HG02571 (cell line): ENCODE data around the gene RNASE3.
"Not testable (repeated sequence)": the region's sequence is repeated elsewhere in the genome, so short reads cannot be mapped to it uniquely, and the experiment has no call there.

ENCODE experiments used
- ATAC-seq: cut with Tn5 transposase; IDR thresholded peaks from one replicate; pipeline ENCODE4 v1.9.1; 2021; ENCODE audit warnings: mild to moderate bottlenecking, moderate library complexity; ENCODE audit not compliant: unreplicated experiment

Gene RNASE3

DNA sequence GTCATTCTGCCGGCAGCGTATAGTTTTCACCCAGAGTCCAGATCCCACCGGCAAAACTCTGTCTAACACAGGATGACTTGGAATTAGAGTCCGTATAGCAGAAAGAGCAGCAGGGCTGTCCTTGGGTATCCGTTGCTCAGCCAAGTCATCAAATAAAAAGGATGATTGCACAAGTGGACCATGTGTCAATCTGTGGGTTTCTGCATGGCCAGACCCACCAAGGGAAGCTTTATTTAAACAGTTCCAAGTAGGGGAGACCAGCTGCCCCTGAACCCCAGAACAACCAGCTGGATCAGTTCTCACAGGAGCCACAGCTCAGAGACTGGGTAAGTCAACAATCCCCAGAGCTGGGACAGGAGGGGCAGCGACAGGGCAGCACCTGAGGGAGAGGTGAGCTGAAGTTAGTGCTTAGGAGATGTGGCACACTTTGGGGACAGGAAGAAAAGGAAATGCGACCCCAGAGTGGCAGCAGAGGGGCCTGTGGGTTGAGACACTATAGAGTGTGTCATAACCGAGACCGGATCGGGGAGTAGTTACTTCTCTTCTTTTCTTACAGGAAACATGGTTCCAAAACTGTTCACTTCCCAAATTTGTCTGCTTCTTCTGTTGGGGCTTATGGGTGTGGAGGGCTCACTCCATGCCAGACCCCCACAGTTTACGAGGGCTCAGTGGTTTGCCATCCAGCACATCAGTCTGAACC lies at the start of gene RNASE3:
TSS of gene RNASE3 (plus strand) at position 260 of the 700 bp plus-strand sequence. CDS start at position 562, 302 bp downstream.
- ATAC-seq, result not testable (repeated sequence)

- no peak for ATAC-seq
Observed at GRCh38 chr14:20846560-20846959, 44.6 kb upstream of the RNASE3 start.

DNA sequence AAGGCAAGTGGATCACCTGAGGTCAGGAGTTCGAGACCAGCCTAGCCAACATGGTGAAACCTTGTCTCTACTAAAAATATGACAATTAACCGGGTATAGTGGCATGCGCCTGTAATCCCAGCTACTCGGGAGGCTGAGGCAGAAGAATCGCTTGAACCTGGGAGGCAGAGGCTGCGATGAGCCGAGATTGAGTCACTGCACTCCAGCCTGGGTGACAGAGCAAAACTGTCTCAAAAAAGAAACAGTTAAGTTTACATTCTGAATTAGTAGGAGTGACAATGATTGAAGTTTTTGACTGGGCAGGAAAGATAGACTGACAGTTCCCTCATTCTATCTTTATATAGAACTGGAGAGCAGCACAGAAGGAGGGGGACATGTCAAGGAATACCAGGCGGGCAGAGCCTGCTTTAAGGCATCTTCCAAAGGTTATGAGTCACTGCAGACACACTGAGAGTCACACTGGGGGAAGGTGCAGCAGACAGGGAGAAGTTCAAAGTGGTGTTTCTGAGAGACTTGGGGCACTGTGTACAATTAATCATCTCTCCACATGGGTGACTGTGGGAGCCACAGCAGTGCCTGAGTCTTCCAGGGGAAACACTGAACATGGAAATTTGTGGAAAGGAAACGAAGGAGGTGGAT lies 42.8 kb upstream of the RNASE3 start:
- no peak for ATAC-seq

- no peak for ATAC-seq
Observed at GRCh38 chr14:20848955-20849570, 42.1 kb upstream of the RNASE3 start.

GRCh38 chr14:20853042-20853441 lies 38.1 kb upstream of the RNASE3 start:
- ATAC-seq, result no peak

GRCh38 chr14:20855652-20856291 lies 35.4 kb upstream of the RNASE3 start:
- ATAC-seq, result peak; percentile 76

- ATAC-seq, result no peak
Observed at GRCh38 chr14:20857207-20857606, 34.0 kb upstream of the RNASE3 start.

DNA sequence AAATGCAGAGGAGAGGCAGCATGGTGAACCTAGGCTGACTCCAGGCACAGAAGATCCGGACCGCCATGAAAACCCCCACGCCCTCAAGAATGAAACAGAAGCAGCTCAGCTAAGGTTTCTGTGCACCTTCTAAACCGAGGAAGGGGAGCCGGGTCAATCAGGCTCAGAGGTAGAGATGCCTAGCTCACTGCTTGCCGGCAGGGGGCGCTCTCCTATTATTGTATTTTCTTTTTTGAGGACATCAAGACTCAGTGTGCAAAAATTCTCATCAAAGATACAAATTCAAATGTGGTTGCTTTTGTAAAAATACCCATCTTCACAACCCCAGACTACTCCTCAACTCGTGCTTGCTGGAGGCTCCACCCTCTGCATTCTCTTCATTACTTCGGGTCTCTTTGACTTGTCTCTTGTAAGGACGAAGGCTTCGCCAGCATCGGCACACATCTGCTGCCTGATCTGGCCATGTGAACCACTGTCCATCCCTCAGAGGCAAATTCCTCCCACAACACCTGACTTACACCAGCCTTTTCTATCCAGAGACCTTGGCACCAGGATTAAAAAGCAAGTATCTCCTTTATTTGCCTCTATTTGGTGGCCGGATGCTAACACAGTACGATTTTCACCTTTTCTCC lies 33.4 kb upstream of the RNASE3 start:
- ATAC-seq, result no peak

DNA sequence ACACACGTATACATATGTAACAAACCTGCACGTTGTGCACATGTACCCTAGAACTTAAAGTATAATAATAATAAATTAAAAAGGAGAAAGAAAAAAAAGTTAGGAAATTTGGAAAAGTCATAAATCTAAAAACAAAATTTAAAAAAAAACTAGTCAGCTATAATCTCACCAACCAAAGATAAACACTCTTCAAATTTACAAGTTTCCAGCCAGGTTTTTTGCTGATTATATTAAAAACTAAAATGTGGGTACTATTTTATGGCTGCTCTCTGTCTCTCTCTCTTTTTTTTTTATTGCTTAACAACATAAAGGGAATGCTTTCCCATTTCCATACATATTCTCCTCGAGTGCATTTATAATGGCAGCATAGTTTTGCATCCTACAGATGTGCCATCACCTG lies 25.0 kb upstream of the RNASE3 start:
- ATAC-seq, result no peak

DNA sequence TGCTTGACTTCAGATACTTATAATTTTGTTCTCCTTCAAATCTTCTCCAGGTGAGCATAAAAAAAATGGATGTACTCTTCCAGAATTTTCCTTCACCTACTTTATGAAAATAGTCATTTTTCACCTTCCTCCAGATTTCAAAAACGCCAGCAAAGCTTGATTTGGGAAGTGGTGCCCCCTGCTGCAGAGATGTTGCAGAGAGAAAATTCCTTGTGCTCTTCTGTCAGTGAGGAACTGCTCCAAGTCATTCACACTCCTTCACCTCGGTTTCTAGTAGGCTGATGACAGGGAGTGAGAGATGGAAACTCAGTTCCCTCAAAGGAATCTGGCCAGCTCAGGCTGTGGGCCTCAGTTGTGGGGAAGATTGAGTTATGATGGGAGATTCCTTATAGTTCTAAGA lies 24.2 kb upstream of the RNASE3 start:
- no peak for ATAC-seq

GRCh38 chr14:20873370-20874177 lies 17.6 kb upstream of the RNASE3 start:
- peak; percentile 54 for ATAC-seq

DNA sequence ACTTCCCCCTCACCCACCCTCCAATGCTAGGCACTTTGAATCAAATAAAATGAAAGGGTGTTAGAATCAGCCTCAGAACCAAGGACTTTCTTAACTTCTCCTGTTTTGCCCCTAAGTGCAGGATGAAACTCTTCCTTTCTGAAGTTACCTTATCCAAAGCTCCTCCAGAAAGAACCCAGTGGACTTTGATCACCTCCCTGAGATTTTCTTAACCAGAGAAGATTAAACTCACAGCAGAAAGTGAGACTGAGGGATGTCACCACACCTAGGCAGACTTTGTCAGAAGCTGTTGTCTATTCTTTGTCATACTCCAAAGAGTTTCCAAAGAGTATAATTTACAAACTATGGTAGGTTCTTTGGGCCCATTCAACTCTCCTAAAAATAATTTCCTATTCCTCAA lies 14.2 kb upstream of the RNASE3 start:
- ATAC-seq, result no peak

GRCh38 chr14:20878695-20879094 lies 12.5 kb upstream of the RNASE3 start:
- ATAC-seq, result no peak

DNA sequence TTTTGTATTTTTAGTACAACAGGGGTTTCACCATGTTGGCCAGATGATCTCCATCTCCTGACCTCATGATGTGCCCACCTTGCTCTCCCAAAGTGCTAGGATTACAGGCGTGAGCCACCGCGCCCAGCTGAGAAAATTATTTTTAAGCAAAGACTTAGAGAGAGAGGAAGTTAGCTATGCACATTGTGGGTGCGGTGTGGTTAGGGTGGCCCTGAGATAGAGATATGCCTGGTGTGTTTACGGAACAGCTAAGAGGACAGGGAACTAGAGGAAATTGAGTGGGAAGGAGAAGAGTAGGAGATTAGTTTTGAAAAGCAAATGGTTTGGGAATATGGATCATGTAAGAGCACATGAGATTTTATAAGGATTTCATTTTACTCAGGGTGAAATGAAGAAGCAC lies 10.0 kb upstream of the RNASE3 start:
- not testable (repeated sequence) for ATAC-seq

- ATAC-seq, result not testable (repeated sequence)
Observed at GRCh38 chr14:20882787-20883186, 8.4 kb upstream of the RNASE3 start.

DNA sequence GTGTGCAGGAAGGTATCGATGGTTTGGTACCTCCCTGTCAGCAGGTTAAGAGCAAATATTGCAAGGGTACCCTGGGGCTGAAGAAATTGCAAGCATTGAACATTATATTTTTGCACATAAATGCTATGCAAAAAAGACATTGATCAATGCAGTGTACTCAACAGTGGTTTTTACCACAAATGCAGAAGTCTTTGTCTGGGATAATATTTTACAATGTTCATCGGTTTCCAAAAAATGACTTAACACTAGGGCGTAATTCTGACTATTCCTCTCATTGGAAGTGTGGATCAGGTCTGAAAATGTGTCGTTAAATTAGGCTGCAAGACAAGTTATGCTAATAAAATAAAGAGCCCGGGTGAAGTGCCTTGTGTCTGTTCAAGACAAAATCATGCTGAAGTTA lies 2.8 kb upstream of the RNASE3 start:
- ATAC-seq, result not testable (repeated sequence)

DNA sequence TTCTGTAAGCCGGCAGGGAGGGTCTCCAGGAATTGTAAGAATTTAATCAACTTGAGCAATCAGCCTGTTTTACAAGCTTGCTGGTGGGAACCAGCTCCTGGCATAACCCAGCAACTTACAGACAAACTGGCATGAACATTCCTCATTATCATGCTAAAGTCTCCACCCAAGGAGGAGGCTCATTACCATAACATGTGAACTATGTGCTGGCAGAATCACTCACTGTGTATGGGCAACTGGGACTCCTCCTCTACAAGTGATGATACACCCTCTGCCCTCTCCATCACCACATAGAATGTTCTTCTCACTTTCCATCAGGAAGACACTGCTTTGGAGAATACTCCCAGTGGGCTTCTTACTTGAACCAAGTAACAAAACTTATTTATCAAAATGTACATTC lies 4.1 kb downstream of the RNASE3 start:
- ATAC-seq, result not testable (repeated sequence)

DNA sequence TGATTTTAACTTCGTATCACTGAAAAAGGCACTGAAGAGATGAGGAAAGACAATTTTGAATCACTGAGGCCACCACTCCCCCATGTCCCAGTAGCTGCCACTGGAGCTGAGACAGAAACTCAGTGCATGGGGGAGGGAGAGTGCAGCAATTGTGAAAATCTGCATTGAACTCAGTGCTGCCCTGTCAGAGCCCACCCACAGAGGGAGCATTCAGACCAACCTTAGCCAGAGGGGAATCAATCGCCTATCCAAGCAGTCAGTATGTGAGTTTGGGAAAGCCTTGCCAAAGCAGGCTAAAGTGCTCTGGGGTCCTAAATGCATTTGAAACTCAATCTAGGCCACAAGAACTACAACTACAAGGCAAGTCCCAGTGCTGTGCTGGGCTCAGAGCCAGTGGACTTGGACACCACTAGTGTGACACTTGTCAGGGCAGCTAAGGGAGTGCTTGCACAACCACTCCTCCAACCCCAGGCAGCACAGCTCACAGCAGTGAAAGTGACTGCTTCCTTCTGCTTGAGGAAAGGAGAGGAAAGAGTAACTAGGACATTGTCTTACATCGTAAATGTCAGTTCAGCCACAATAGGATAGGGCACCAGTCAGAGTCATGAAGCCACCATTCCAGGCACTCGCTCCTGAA lies 13.3 kb downstream of the RNASE3 start:
- no peak for ATAC-seq

DNA sequence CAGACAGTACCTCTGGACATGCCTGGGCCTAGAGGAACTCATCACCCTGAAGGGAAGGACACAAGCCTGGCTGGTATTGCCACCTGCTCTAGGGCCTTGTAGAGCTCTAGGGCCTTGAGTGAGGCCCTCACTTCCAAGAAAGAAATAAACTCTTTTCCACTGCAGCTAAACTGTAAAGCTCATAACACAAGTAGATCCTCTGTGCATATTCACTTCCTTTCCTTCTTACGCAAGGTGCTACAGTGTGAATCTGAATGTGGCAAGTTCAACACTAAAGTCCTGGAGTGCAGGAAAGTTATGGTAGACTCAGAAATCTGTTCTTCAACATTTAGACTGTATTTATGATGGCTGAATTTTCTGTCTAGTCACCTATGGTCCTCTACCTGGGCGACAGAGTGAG lies 14.5 kb downstream of the RNASE3 start:
- no peak for ATAC-seq

DNA sequence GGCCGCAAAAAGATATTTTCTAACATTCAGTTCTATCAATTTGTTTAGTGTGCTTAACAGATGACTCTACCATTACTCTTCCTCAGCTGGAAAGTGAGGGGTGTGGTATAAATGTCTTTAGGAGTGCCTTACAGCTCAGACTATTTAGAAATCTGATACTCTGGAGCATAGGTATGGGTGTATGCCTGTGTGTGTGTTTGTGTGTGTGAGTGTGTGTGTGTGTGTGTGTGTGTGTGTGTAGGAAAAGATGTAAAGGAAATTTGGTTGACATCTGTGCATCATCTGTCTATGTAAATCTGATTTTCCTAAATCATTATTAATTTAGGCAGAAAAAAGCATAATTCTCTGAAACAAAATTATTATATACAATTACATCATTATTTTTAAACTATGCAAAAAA lies 16.0 kb downstream of the RNASE3 start:
- ATAC-seq, result no peak
